Panc1 (cell line): Measurements from ENCODE around the gene HERC3. TPM values are rescaled to one million over a fixed set of nuclear protein-coding genes. Genes with fewer than 3 reads are reported as not detected.

Experiments
- ATAC-seq: fragments of 200-7000 bp; cut with Tn5 transposase; 2 replicates; pipeline ENCODE4 v1.9.1; 2020; ENCODE audit warnings: mild to moderate bottlenecking, moderate library complexity
- BruUV-seq: library from RNA; stranded (reverse); fragments of 400-500 nt; replicated peaks from 2 replicates; lab custom pipeline; 2021; lab: Mats Ljungman, UMichigan
- CTCF ChIA-PET: fragments of 300-600 bp; sonication (Branson Sonifier 250); formaldehyde crosslinking; loops from one replicate; lab custom pipeline; 2022; ENCODE audit warnings: antibody characterized with exemption; lab: Charles Lee
- POLR2A ChIA-PET: fragments of 300-600 bp; sonication (Branson Sonifier 250); formaldehyde crosslinking; loops from one replicate; lab custom pipeline; 2022; ENCODE audit warnings: antibody characterized with exemption; lab: Charles Lee
- DNase-seq: peaks from one replicate; pipeline ENCODE4 v3.0.0-alpha.2; 2010; ENCODE audit warnings: low read depth, low spot score
- H3K27ac ChIP-seq: 2 replicates; pipeline ENCODE4 v1.5.1; 2011; ENCODE audit warnings: mild to moderate bottlenecking, low read length, inconsistent platforms
- H3K27me3 ChIP-seq: fragments of 200-500 bp; sonication (Bioruptor generic); 2 replicates; pipeline ENCODE4 v1.6.0; 2014; ENCODE audit warnings: low read length, inconsistent platforms; ENCODE audit not compliant: control insufficient read depth, insufficient read depth
- H3K36me3 ChIP-seq: fragments of 200-500 bp; sonication (Bioruptor generic); 2 replicates; pipeline ENCODE4 v1.5.1; 2014; ENCODE audit warnings: inconsistent platforms, mild to moderate bottlenecking, low read length, moderate library complexity; ENCODE audit not compliant: control insufficient read depth, insufficient read depth
- H3K4me1 ChIP-seq: 2 replicates; pipeline ENCODE4 v1.5.1; 2011; ENCODE audit warnings: inconsistent platforms, mild to moderate bottlenecking, low read length, moderate library complexity; ENCODE audit not compliant: control insufficient read depth, insufficient read depth
- H3K4me3 ChIP-seq, 2 experiments: 2 replicates each; pipeline ENCODE4 v1.5.1; 2011 to 2012; ENCODE audit warnings: low read depth in 2 of 2, low read length in 2 of 2, mild to moderate bottlenecking in 2 of 2, inconsistent platforms in 1 of 2, moderate library complexity in 1 of 2
- H3K9me3 ChIP-seq: fragments of 200-500 bp; sonication (Bioruptor generic); 2 replicates; pipeline ENCODE4 v1.5.1; 2014; ENCODE audit warnings: low read depth, mild to moderate bottlenecking, inconsistent platforms, low read length, moderate library complexity; ENCODE audit not compliant: control insufficient read depth, insufficient read depth
- CTCF ChIP-seq: fragments of 450-650 bp; IDR thresholded peaks from 2 replicates; pipeline ENCODE4 v1.5.1; 2017; ENCODE audit warnings: mild to moderate bottlenecking
- POLR2AphosphoS5 ChIP-seq: IDR thresholded peaks from 2 replicates; pipeline ENCODE4 v1.6.1; 2012; ENCODE audit warnings: mild to moderate bottlenecking, low read depth, low read length, moderate library complexity
- REST ChIP-seq, 2 experiments: IDR thresholded peaks; 2 replicates each; pipeline ENCODE4 v1.6.1; 2011 to 2012; ENCODE audit warnings: low read depth in 2 of 2, control low read depth in 1 of 2, low read length in 1 of 2, mild to moderate bottlenecking in 1 of 2, moderate library complexity in 1 of 2; ENCODE audit not compliant: insufficient read depth in 1 of 2
- SIN3A ChIP-seq: IDR thresholded peaks from 2 replicates; pipeline ENCODE4 v1.6.1; 2012; ENCODE audit warnings: low read depth, mild to moderate bottlenecking, low read length, moderate library complexity, borderline replicate concordance; ENCODE audit not compliant: insufficient read depth
- TCF7L2 ChIP-seq: IDR thresholded peaks from 2 replicates; pipeline ENCODE4 v1.6.1; 2011; ENCODE audit warnings: mild to moderate bottlenecking, low read depth, low read length, inconsistent platforms
- in situ Hi-C: cut with HindIII; loops from 2 replicates; pipeline ENCODE4 v1.10.0; 2016; ENCODE audit warnings: low sequenced_read_pairs, low pct_unique_long_range_greater_than_20kb
- intact Hi-C: fragments of 100-400 bp; cut with micrococcal nuclease; formaldehyde crosslinking; loops from one replicate; pipeline ENCODE4 v1.10.0; 2022; ENCODE audit not compliant: unreplicated experiment
- total RNA-seq: library from RNA; stranded (reverse); gene quantifications from one replicate; pipeline ENCODE4 v1.2.1, GENCODE V29; 2021; ENCODE audit not compliant: unreplicated experiment

Gene HERC3
- total RNA-seq, 1 experiment from 2014 or later = 1.1 TPM

- Histone ChIP-seq H3K36me3 (no peaks in the 10 kb centered on the region), H3K4me1 (no peaks in the 10 kb centered on the region), H3K9me3 (no peaks in the 10 kb centered on the region), H3K27ac (no peak overlapping the region), H3K27me3 (no peaks in the 10 kb centered on the region), H3K4me3 (no peak overlapping the region)
- ChIA-PET CTCF (no interaction called here), POLR2A (no interaction called here)
- ATAC-seq (no peak), DNase-seq (no peak)
- in situ Hi-C loops = no loop called here
- TF ChIP-seq CTCF = no peak
- TF ChIP-seq POLR2AphosphoS5 = no peak
- TF ChIP-seq TCF7L2 = no peak
- TF ChIP-seq SIN3A = no peak
- TF ChIP-seq REST (IDR thresholded peaks at IDR 0.05; ENCODE audit: insufficient read depth in 1 of 2, low read depth in 2 of 2, low read length in 1 of 2) = no peak
- BruUV-seq = no TSS peak
- intact Hi-C loops = no loop called here
Observed at GRCh38 chr4:88629826-88630225, 37.5 kb downstream of the HERC3 start.

DNA sequence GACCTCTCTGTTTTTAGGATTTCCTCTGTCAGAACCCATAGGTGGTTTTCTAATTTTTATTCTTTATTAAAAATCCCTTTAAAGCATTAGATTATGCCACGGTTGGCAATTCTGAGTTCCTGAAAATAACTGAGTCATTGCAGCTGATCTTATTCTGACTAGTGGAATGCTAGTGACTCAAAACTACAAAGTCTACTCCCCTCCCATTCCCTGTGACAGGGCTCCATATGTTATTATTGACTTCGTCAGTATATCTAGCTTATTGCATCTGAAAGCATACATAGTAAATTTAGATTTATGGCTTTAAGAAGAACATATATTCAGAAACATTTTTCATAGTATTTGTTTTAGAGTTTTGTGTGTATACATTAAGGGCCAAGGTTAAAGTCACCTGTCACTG lies 38.5 kb downstream of the HERC3 start:
- in situ Hi-C loops = no loop called here
- no peak for DNase-seq
- POLR2A ChIA-PET = no interaction called here
- no peaks in the 10 kb centered on the region for H3K36me3 ChIP-seq
- ATAC-seq = no peak
- no peaks in the 10 kb centered on the region for H3K4me1 ChIP-seq
- H3K27me3 ChIP-seq = no peaks in the 10 kb centered on the region
- intact Hi-C loops = no loop called here
- H3K9me3 ChIP-seq = no peaks in the 10 kb centered on the region
- no peak overlapping the region for H3K27ac ChIP-seq
- CTCF ChIA-PET = no interaction called here
- H3K4me3 ChIP-seq = no peak overlapping the region
- TF ChIP-seq POLR2AphosphoS5 = no peak
- no peak for TF ChIP-seq CTCF
- TF ChIP-seq REST (IDR thresholded peaks at IDR 0.05; ENCODE audit: insufficient read depth in 1 of 2, low read depth in 2 of 2, low read length in 1 of 2) = no peak
- no peak for TF ChIP-seq SIN3A
- no peak for TF ChIP-seq TCF7L2
- BruUV-seq = no TSS peak
